Stimulated activated CD4-positive, alpha-beta T cell treated with anti-CD3 and anti-CD28 coated beads, Interleukin-4, amount 100 ng/mL, for 4 hours (primary cell): ENCODE data around the gene CD300LG.
"Not testable (repeated sequence)": the region's sequence is repeated elsewhere in the genome, so short reads cannot be mapped to it uniquely, and the experiment has no call there.

Experiments
- DNase-seq, 2 experiments: peaks; one replicate each; pipeline ENCODE4 v3.0.0-alpha.2; 2020

CD300LG gene, protein sequence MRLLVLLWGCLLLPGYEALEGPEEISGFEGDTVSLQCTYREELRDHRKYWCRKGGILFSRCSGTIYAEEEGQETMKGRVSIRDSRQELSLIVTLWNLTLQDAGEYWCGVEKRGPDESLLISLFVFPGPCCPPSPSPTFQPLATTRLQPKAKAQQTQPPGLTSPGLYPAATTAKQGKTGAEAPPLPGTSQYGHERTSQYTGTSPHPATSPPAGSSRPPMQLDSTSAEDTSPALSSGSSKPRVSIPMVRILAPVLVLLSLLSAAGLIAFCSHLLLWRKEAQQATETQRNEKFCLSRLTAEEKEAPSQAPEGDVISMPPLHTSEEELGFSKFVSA

DNA sequence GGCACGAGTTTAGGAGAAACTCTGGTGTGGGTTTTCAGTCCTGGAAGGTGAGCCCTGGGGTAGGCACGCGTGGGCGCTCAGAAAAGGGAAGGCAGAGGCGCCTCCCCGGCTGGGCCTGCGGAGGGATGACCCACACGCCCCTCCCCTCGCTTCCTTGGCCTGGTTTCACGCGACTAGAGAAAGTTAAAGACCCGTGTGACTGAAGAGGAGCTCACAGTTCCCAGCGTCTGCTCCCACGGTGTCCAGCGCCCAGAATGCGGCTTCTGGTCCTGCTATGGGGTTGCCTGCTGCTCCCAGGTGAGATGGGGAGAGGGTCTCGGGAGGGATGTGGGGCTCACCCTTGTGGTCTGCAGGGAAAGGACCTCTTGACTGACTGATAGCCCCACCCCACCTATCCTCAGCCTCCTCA, at the start of gene CD300LG:
Gene CD300LG, plus strand, starts transcription at position 214 of the 409 bp plus-strand sequence. Its CDS starts 41 bp downstream, at position 255.
- DNase-seq, result no peak

DNA sequence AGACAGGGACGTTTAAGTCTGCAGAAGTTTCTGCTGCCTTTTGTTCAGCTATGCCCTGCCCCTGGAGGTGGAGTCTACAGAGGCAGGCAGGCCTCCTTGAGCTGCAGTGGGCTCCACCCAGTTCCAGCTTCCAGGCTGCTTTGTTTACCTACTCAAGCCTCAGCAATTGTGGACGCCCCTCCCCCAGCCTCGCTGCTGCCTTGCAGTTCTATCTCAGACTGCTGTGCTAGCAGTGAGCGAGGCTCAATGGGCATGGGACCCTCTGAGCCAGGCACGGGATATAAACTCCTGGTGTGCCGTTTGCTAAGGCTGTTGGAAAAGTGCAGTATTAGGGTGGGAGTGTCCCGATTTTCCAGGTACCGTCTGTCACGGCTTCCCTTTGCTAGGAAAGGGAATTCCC, 49.0 kb upstream of the CD300LG start:
- not testable (repeated sequence) for DNase-seq

DNA sequence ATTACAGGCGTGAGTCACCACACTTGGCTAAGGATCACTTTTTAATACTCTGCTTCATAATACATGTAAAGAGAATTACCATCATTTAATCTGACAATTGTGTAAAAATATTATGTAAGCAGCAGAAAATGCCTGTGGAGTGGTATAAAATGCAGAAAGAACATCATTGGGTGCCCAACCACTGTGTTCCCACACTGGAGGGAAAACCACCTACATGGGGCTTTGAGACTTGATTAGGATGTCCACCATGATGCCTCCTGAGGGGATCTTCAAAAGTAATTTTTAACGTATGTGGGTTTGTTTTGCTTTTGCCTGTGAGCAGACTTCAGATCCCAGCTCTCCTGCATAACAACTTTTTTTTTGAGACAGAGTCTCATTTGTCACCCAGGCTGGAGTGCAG, 47.9 kb upstream of the CD300LG start:
- DNase-seq, result no peak

GRCh38 chr17:43800736-43801135, 46.2 kb upstream of the CD300LG start:
- DNase-seq, result no peak

DNA sequence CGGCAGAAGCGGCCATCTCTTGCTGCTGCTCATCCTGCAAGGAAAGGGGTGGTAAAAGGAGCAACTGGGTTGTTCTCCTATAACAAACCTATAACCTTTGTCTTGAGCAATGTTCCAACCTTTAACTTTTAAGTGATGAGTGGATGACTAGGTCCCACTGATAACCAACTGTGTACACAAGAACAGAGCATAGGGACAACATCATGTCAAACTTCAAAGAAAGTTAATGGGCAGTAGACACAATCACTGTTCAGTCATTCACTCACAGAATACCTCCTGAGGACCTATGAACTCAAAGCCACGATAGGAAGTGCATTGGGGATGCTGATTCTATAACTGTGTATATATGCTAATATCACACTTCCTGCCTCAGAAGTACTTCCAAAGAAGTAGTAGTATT, 45.1 kb upstream of the CD300LG start:
- DNase-seq, result no peak

DNA sequence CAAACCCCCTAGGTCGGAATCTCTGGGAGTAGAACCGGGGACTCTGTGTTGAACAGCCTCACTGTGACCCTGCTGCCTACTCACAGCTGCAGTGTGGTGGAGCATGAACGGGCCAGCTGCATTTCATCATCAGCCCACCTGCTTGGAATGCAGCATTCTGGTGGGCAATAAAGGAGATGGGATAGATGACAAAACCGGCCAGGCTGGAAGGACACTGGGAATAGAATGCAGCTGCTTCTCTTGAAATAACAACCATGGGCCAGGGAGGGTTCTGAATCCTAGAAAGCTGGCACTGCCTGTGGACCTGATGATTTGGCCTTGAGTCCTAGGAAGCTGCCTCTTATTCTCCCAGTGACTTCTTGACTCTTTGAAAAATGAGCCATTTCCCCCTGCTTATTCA, 43.2 kb upstream of the CD300LG start:
- DNase-seq, result no peak

GRCh38 chr17:43805117-43805516, 41.9 kb upstream of the CD300LG start:
- no peak for DNase-seq

DNA sequence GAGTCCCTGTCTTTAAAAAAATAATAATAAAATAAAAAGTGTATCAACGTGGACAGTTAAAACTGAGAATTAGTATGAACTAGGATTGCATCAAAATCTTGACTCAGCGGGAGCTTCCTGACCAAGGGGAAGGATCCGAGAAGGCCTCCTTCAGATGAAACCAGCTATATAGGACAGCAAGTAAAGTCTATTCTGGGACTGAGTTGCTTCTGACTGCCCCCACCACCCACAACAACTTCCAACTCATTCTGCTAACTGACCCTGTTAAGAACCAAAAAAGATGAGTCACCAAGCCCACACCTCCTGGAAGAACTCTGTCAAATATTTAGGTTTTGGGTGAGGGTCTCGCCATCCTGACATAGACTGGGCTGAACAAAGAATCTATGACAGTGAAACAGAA, 38.9 kb upstream of the CD300LG start:
- no peak for DNase-seq

DNA sequence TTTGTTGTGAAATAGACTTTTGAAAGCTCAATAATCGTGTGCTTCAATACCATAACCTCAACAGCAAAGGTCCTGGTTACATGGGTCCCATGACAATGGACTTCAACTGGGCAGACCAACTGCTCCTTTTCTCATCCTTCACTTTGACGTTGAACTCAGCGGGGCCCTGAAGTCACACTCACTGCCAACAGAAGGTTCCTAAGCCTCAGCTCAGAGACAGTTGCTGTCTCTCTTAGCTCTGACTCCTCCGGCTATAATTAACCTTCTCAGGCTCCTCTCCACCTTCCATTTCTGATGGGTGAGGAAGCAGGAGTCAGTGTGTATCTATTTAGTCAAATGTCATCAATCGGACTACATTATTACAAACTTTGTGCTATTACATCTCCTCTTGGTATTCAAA, 37.9 kb upstream of the CD300LG start:
- no peak for DNase-seq

DNA sequence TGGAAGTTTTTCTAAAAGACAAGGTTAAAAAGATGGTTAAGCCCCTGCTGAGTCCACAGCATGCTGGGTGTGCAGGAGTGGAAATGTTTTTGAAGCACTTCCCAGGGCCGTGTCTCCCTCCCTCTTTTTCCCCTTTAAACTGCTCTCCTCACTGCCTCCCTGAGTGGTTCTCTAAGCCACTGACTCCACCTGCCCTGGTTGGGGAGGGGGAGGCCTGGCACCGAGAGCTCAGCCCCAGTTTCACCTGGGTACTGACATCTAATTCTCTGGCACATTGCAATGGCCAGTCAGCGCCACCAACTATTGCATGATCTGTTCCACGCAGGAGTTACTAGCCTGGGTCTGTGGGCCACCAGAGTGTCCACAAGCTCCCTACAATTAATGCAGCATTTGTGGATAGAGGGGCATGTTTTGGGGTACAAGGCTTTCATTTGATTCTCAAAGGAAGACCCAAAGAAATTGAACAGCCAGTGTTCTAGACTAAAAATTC, 36.7 kb upstream of the CD300LG start:
- no peak for DNase-seq

GRCh38 chr17:43810823-43811222, 36.2 kb upstream of the CD300LG start:
- DNase-seq, result no peak

DNA sequence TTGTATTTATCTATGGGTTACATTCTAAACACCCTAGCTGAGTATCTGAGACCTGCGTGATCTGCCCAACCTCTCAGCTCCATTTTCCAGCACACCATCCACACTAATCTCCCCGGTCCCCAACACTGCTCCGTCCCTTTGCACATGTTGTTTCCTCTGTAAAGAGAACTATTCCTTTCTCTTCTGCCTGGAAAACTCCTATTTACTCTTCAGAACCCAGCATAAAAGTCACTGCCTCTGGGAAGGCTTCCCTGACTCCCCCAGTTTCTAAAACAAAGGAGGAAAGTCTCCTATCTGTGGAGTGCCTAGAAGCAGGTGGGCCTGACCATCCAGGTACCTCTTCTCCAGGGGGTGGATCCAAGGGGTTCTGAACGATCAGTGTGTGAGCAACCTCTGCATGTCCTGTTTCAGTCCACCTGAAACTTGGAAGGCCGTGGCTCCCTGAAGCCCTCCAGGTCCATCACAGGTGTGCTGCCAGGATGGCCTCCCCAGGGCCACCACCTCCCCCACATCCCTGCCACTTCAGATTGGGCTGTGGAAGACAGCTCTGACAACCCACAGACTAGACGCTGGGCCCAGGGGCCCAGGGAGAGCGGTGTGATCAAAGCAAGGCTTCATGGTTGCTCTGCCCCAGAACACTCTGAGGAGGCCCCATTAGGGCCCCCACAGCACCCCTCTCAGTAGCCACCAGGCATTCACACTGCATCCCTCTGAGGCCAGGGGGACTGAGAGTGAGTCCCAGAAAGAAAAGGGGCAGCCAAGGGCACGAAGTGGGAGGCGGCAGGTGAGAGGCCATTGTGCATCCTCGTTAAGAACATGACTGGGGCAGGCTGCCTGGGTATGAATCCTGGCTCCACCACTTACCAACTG, 34.3 kb upstream of the CD300LG start:
- DNase-seq, result no peak

- DNase-seq, result no peak
Observed at GRCh38 chr17:43813386-43813785, 33.6 kb upstream of the CD300LG start.

- no peak for DNase-seq
Observed at GRCh38 chr17:43814026-43814425, 33.0 kb upstream of the CD300LG start.

- DNase-seq, result no peak
Observed at GRCh38 chr17:43814714-43815113, 32.3 kb upstream of the CD300LG start.

GRCh38 chr17:43816336-43817320, 30.3 kb upstream of the CD300LG start:
- DNase-seq, result no peak

DNA sequence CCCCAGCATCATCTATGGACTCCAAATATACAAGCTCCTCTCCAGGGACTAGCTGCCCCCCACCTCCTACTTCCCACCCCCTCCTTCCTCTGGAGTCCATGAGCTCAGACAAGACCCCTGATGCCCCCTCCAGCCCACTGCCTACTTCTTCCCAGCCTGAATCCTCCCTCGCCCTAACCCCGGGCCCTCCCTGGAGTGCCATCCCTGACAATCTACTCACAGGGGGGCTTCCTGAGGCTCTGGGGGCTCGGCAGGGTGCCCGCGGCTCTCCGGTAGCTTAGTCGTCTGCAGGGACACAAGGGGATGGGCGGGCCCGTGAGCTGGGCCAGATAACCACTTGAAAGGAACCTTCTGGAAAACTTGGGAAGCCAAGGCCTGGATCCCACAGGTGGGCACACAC, 29.1 kb upstream of the CD300LG start:
- DNase-seq, result no peak

DNA sequence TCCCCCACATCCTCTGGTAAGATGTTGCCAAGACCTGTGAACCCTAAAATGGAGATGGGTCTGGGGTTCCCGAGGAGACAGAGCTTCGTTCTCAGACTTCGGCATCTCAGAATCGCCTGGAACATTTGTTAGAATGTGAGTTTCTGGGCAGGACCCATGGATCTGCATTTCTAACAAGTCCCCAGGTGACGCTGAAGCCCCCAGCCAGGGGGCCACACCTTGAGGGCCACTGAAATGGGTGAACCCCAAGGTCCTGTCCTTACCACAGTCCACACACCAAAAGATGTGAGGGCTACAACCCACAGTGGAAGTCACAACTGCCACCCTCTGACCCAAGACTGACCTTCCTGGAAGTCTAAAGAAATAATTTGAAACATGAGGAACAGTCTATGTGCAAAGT, 28.0 kb upstream of the CD300LG start:
- no peak for DNase-seq

DNA sequence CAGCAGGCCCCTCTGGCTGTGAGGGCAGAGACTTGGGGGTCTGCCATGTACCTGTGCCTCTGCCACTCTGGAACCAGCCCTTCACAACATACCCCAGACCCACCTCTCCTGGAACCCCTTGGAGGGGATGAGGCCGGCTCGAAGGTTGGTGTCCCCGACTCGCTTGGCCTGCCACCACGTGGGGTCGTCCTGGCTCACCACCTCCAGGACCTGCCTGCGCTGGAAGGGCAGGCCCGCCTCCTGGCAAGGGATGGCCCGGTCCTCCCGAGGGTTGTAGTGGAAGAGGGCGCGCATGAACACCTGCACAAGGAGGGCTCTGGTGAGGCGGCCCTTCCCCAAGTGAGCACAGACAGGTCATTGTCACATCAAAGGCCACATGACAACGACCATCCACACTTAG, 26.2 kb upstream of the CD300LG start:
- DNase-seq, result no peak

DNA sequence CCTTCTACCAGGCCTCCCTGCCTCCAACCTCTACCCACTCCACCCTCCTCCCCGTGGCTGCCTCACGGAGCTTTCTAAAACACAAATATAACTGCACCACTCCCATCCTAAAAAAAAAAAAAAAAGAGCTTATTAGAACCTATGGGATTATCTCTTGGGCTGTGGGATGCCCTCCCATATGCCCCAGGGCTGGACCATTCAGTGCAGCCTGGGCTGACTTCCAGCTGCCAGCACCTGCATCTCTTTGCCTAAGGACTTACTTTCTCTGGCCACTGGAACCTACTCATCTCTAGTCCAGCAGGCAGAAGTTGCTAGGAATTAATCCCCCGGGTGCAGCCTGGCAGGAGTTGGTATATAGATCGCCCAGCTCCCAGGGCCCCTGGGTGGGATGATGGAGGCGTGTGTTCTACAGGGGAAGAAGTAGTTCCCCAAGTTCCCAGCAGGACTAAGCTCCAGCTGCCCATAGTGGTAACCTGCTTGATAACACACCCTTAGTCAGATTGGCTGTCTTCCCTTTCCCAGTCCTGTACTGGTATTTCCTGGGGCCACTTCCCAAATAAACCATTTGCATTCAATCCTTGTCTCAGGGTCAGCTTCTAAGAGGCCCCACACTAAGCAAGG, 24.3 kb upstream of the CD300LG start:
- DNase-seq, result no peak

DNA sequence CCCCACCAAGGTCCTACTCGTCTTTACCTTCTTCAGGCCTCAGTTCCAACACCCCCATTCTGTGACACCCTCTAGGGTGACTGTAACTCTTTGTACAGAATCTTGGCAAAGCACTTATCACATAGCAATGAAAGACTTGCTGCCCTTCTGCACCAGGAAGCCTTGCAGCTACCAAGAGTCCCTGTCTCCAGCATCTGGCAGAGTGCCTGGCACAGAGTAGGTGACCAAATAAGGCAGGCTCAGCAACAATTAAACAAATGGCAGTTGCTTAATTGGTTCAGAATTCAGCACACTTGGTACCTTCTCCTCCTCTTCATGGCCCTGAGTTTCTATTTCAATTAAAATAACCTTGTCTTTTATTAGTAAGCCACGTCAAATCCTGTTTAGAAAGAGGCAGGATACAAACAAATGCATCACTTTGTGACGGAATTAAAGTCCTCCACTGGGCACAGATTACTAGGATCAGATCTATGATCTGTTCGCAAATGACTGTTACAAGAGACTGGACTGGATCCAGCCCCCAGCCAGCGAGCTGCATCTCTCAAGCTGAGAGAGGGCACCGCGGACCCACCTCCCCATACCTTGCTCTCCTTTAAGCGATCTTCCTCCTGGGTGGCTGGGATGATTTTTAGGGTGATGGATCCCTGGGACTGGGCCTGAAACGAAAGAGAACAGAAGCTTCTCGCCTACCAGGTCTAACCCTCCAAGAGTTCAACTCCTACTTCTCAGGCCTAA, 23.5 kb upstream of the CD300LG start:
- DNase-seq, result no peak

GRCh38 chr17:43825567-43825966, 21.4 kb upstream of the CD300LG start:
- DNase-seq, result no peak
